GM21723 (cell line): ENCODE measurements around the gene FKBP2.

ENCODE experiments used
- ATAC-seq: cut with Tn5 transposase; IDR thresholded peaks from one replicate; pipeline ENCODE4 v1.9.1; 2021; ENCODE audit warnings: mild to moderate bottlenecking, moderate library complexity; ENCODE audit not compliant: unreplicated experiment

The FKBP2 gene

DNA sequence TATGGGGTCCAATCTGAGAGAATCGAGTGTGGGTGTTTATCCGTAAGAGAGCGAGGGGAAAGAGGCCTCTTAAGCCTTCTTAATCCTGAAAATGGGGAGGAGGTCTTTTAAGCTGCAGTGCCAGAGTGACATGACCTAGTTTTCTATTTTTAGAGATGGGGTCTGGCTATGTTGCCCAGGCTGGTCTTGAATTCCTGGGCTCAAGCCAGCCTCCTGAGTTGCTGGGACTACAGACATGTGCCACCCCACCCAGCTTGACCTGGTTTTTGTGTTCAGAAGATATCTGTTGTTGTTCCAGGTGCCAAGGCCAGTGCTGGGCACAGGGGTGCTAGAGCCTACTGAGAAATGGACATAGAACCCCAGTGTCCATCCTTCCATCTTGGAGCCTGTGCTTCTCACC is 42.2 kb downstream of the FKBP2 start:
- no peak for ATAC-seq

DNA sequence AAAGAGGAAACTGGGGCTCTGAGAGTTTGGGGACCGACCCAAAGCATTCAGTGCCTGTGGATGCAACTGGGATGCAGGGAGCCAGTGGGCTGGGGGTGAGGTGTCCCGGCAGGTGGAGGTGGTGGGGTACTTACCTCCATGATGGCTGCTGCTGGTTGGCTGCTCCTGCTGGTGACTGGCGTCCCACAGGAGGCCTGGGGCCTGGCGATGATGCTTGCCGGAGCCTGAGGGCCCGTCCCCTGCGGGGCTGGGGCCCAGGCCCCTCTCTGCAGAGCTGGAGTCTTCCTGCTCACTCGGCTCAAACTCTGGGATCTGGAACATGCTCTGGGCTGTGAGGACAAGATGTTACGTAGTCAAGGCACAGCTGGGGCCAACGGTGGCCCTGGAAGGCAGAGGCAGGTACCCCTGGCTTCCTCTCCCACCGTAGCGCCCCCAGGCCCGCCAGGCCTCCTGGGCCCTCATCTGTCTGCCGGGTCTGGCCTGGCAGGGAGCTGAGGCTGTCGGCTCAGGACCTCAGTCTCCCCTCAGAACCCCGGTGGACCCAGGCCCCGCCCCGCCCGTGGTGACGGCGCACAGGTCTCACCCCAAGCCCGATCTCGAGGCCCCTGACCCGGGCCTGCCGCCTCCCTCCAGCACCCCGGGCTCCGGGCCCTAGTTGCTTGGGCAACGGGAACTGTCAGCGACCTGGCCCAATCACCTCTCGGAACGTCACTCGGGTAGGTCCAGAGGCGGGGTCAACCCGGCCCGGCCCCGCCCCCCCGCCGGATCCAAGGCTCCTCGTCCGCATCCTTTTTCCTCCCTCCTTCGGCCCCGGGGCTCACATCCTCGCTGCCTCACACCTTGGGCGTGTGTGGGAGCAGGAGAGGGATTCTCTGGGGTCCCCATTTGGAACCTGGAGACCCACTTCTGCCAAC is 43.4 kb downstream of the FKBP2 start, which contains the start of gene BAD:
Gene BAD (minus strand): TSS at position 618 of the 914 bp plus-strand sequence. CDS start 297 bp downstream, at position 321.
- peak; percentile 72 for ATAC-seq

DNA sequence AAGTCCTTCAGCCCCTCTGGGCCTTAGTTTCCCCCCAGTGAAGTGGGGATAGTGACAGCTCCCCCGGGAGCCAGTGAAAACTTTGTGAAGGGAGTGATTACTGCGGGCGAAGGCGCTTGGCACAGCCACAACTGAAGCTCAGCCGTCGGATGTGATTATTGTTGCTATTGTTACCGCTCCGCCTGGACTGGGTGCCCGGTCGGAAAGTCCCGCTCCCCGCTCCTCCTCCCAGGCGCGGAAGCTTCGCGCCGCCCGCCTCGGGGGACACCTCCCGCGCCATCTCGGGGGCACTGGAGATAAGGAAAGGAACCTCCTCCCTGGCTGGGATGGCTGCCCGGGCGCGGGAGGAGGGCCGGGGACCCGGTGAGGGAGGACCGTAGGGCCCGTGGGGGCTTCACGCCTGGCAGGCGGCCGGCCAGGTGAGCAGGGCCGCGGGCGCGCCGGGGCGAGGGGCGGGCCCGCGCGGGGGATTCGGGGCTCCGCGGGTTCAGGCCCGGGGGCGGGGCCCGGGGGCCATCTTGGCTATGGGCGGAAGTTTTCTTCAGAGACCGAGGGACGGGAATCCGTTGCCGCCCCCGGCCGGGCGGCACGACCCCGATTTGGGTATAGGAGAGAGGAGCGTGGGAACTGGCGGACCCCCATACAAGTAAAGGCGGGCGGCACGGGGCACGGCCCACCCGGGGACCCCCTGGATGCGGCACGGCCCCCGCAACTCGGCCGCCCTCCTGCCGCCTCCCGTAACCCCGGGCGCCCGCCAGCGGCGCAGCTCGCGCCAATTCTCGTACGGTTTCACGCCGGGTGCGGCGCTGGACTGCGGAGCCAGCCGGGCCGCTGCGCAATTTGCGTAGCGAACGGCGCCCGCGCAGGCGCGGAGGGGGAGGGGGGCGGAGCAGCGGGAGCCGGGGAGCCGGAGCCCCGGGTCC is 44.3 kb downstream of the FKBP2 start, which contains the start of gene GPR137:
Gene GPR137 (plus strand): TSS at position 887 of the 923 bp plus-strand sequence. CDS start 677 bp downstream, outside the sequence.
- peak; percentile 65 for ATAC-seq

DNA sequence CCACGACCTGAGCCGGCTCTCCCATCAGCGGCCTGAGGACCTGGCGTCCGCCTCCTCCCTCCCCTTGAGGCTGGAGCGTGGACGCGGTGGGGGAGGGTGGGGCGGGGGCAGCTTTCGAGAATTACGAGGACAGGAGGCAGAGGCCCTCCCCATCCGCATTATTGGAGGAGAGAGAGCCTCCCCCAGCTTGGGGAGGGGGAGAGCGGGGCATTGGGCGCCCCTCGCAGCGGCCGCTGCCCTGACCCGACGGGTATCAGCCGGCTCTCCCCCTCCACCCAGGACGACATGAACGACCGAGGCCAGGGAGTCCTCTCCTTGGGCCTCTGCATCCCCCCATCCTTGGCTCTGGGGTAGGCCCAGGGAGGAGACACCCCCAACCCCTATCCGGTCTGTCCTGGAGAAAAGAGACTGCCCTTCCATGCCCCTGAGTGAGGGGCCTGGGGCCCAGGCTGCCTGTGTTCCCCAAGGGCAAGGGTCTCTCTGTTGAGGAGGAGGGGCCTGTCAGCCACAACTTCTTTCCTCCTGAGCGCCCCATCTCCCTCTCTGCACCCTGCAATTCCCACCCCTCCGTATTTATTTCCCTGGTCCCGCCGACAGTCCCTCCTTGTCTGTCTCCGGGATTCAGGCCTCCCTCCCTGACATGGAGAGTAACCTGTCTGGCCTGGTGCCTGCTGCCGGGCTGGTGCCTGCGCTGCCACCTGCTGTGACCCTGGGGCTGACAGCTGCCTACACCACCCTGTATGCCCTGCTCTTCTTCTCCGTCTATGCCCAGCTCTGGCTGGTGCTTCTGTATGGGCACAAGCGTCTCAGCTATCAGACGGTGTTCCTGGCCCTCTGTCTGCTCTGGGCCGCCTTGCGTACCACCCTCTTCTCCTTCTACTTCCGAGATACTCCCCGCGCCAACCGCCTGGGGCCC is 45.2 kb downstream of the FKBP2 start:
- no peak for ATAC-seq

DNA sequence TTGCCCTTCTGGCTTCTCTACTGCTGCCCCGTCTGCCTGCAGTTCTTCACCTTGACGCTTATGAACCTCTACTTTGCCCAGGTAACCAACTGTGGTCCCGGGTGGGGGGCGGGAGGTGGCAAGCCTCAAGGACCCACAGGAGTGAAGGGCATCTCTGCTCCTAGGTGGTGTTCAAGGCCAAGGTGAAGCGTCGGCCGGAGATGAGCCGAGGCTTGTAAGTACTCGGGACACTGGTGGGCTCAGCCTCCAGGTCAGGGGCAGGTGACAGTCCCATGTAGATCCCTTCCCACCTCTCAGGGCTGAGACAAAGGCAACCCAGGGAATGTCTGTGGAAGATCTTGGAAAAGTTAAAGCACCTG is 45.9 kb downstream of the FKBP2 start:
- no peak for ATAC-seq

DNA sequence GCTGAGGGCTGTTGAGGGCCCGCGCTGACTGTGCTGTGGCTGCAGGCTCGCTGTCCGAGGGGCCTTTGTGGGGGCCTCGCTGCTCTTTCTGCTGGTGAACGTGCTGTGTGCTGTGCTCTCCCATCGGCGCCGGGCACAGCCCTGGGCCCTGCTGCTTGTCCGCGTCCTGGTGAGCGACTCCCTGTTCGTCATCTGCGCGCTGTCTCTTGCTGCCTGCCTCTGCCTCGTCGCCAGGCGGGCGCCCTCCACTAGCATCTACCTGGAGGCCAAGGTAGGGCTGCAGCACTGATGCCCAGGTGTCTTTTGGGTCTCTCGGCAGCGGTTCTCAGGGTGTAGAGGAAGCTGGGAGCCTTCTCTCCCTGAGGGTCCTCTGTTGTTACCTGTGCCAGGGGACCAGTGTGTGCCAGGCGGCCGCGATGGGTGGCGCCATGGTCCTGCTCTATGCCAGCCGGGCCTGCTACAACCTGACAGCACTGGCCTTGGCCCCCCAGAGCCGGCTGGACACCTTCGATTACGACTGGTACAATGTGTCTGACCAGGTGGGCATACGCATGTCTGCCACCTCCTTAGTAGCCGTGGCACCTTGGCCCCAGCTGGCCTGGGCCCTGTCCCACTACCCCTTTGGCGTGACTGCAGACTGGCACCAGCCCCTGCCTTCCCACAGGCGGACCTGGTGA is 46.9 kb downstream of the FKBP2 start:
- no peak for ATAC-seq

DNA sequence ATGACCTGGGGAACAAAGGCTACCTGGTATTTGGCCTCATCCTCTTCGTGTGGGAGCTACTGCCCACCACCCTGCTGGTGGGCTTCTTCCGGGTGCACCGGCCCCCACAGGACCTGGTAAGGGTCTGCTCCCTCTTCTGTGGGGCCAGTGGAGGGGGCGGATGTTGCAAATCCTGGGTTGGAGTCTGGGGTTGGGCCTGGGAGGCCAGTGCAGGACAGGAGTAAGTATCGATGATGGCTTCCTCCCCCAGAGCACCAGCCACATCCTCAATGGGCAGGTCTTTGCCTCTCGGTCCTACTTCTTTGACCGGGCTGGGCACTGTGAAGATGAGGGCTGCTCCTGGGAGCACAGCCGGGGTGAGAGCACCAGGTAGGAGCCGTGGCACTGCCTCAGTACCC is 47.5 kb downstream of the FKBP2 start:
- ATAC-seq, result no peak

DNA sequence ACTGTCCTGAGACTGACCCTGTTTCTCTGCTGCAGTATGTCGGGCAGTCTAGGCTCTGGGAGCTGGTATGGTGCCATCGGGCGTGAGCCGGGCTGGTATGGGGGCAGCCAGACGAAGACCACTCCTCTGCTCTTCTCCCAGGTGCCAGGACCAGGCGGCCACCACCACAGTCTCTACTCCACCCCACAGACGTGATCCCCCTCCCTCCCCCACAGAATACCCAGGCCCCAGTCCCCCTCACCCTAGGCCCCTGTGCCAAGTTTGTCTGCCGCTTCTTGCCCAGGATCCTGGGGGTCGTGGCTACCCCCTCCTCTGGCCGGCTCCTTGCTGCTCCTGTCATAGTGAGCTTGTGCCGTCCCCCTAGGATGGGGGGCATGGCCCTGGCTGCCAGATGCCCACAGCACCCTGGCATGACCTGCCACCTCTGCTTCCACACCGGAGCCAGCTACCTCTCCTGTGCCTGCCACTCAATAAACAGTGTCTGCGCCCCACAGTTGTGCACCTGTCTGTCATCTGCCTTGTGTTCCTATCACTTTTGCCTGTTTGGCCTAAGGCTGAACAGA is 48.2 kb downstream of the FKBP2 start:
- no peak for ATAC-seq

DNA sequence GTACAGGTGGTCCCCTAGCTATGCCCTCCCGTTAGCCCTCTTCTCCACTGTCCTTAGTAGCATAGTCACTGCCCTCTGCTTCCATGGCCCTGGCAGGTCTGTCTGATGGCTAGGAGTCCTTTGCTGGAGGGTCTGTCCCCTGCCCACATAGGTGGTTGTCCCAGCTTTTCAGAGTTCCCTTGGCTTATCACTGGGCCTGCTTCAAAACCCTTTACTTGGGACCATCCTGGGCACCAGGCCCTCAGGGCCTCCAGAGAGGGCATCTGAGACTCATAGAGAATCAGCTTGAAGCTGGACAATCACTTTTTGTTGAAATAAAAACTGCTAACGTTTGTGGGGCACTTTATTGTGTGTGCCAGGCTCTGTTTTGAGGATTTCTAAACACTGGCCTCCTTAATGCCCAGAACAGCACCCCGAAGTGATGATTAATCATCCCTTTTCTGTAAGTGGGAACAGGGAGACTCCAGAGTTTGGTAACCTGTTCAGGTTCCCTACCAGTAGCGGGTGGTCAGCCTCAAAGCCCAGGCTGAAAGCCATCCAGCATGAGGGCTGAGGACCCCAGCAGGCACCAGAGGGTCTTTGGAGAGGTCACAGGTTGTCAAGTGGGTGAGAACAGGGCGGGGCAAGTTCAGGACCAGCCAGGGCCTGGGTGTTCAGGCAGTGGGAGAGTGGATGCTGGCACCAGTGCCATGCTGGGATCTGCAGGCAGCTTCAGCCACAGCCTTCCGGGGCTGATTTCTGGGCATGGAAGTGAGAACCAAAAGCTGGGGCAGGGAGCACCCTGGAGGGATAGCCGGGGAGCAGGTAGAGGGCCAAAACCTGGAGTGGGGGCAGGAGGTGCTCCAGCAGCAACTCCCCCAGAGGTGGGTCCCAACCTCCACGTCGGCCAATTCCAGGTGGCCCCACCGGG is 49.7 kb downstream of the FKBP2 start:
- no peak for ATAC-seq

DNA sequence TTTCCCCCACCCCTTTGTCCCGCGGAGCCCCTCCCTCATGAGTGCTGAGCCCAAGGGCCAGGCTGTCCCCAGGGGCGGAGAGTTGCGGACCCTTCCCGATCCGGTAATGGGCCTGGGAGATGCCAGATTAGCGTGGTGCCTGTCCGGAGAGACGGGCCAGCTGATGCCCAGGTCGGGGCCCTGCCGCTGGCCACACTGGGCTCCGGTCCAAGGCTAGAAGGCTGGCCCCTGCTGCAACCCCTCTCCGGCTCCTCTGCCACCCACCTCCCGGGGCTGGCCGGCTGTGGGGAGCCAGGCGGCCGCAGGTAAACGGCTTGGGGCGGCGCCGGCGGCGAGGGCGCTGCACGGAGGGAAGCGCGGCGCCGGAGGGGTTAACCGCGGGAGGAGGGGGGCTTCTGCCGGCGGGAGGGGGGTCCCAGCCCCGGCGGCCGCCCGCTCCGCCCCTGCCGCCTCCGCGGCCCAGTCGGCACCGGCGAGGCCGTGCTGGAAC is 50.4 kb downstream of the FKBP2 start, which contains the start of gene KCNK4:
Gene KCNK4 (plus strand): TSS at position 41 of the 490 bp plus-strand sequence. CDS start 1,717 bp downstream, outside the sequence.
- no peak for ATAC-seq

DNA sequence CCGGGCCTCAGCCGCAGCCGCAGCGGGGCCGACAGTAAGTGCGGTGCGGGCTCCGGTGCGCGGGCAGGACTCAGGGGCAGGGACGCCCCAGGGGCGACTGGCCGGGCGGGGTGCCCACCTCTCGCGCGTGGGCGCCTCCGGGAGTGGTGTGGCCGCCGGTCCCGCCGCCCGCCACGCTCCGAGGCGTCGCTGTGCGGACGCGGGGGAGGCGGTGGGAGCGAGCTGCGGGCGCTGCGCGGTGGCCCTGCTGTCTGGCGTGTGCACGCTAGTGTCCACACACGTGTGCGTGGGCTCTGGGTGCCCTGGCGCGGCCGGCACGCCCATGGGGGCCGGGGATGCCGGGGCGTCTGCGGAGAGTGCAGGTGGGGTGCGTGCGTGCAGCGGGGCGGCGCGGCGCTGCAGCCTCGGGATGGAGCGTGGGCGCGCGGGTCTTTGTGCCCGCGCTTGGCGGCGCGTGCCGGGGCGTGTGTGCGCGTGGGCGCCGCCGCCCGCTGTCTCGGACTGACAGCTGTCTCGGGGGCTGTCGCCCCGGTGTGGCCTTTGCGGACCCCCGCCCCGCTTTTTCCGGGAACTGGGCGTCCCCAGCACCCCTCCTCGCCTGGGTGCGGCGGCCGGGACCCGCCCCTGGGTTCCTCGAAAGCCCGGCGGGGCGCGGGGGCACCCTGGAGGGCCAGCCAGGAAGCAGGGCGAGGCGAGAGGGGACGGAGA is 51.0 kb downstream of the FKBP2 start:
- ATAC-seq, result no peak

DNA sequence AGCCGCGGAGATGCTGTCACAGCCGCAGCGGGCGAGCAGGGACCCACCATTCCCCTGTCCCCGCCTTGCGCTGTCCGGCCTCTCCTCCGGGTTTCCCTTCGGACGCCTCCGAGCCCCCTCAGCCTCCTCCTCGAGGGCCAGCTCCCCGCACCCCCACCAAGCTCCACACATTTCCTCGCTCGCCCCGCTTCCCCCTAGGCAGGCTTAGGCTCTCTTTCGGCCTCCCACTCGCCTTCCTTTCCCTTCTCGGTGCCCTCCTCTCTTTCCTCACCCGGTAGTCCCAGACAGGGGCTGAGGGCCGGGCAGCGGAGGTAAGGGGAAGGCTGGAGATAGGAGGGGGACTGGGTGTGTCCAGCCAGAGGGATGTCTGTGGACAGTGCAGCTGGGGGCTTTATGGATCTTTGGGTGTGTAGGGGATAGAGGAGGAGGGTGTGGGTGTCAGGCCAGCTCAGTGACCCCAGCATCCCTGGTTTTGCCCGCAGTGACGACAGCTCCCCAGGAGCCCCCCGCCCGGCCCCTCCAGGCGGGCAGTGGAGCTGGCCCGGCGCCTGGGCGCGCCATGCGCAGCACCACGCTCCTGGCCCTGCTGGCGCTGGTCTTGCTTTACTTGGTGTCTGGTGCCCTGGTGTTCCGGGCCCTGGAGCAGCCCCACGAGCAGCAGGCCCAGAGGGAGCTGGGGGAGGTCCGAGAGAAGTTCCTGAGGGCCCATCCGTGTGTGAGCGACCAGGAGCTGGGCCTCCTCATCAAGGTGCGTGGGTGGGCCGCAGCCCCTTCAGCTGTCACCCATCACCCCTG is 51.8 kb downstream of the FKBP2 start:
- no peak for ATAC-seq
